Memory B cell (primary cell): ENCODE measurements around the gene FGF12.

Experiments
- ATAC-seq: fragments of 150-1000 bp; cut with Tn5 transposase; 2 replicates; pipeline ENCODE4 v1.10.0; 2021; ENCODE audit warnings: low read depth, mild to moderate bottlenecking, moderate library complexity
- DNase-seq, 2 donors: peaks; one replicate each; pipeline ENCODE4 v3.0.0; 2022; ENCODE audit warnings: low spot score in 2 of 2
- H3K27ac Mint-ChIP-seq: one replicate; pipeline ENCODE4 v1.8.0; 2022; ENCODE audit warnings: mild to moderate bottlenecking, moderate library complexity, mixed read lengths
- H3K27me3 Mint-ChIP-seq: one replicate; pipeline ENCODE4 v1.8.0; 2022; ENCODE audit warnings: mixed read lengths
- H3K36me3 Mint-ChIP-seq: one replicate; pipeline ENCODE4 v1.8.0; 2022; ENCODE audit warnings: mild to moderate bottlenecking, mixed read lengths
- H3K4me1 Mint-ChIP-seq: one replicate; pipeline ENCODE4 v1.8.0; 2022; ENCODE audit warnings: mixed read lengths
- H3K4me3 Mint-ChIP-seq: one replicate; pipeline ENCODE4 v1.8.0; 2022; ENCODE audit warnings: mild to moderate bottlenecking, moderate library complexity, mixed read lengths
- H3K9me3 Mint-ChIP-seq: one replicate; pipeline ENCODE4 v1.8.0; 2022; ENCODE audit warnings: mixed read lengths

The FGF12 gene

GRCh38 chr3:192129586-192129985 is 597.8 kb downstream of the FGF12 start:
- DNase-seq: no peak
- H3K27ac Mint-ChIP-seq: no peak overlapping the region
- peaks cover 3% of the 10 kb centered on the region for H3K9me3 Mint-ChIP-seq
- H3K36me3 Mint-ChIP-seq: no peaks in the 10 kb centered on the region
- H3K27me3 Mint-ChIP-seq: no peaks in the 10 kb centered on the region
- no peak for ATAC-seq
- no peak overlapping the region for H3K4me3 Mint-ChIP-seq
- no peaks in the 10 kb centered on the region for H3K4me1 Mint-ChIP-seq

DNA sequence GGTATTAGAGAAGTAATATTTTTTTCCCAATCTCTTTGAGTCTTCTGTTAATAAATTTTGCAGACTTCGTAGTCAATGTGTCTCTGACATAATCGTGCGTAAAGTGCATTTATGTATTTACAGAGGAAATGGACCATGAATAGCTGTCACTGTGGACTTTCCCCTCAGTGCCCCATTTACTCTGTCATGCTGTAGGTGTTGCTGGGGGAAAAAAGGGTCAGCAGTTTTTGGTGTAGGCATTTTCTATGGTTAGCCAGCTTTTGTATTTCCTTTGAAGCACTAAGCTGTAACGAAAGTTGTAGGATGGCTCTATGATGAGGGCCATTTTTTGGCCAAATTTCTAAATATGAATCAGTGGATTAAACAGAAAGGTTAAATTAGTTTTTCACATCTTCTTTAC is 598.4 kb downstream of the FGF12 start:
- Mint-ChIP-seq H3K4me3 (no peak overlapping the region), H3K4me1 (no peaks in the 10 kb centered on the region), H3K9me3 (peaks cover 3% of the 10 kb centered on the region), H3K36me3 (no peaks in the 10 kb centered on the region), H3K27ac (no peak overlapping the region), H3K27me3 (no peaks in the 10 kb centered on the region)
- DNase-seq (no peak), ATAC-seq (peak; percentile 73)

- ATAC-seq: no peak
- H3K27ac Mint-ChIP-seq: no peak overlapping the region
- H3K9me3 Mint-ChIP-seq: peaks cover 3% of the 10 kb centered on the region
- H3K36me3 Mint-ChIP-seq: no peaks in the 10 kb centered on the region
- peaks cover 1% of the 10 kb centered on the region for H3K4me1 Mint-ChIP-seq
- DNase-seq: no peak
- no peaks in the 10 kb centered on the region for H3K27me3 Mint-ChIP-seq
- H3K4me3 Mint-ChIP-seq: no peak overlapping the region
Observed at GRCh38 chr3:192128060-192128459, 599.3 kb downstream of the FGF12 start.

- no peaks in the 10 kb centered on the region for H3K27me3 Mint-ChIP-seq
- peak overlapping the region; percentile 70 for H3K27ac Mint-ChIP-seq
- no peaks in the 10 kb centered on the region for H3K9me3 Mint-ChIP-seq
- DNase-seq (peak in 1 of 2 donors; percentile 10), ATAC-seq (peak; percentile 78)
- H3K4me1 Mint-ChIP-seq: peaks cover 6% of the 10 kb centered on the region
- no peaks in the 10 kb centered on the region for H3K36me3 Mint-ChIP-seq
- H3K4me3 Mint-ChIP-seq: peak overlapping the region; percentile 84
Observed at GRCh38 chr3:192122832-192123594, 604.3 kb downstream of the FGF12 start.

- no peaks in the 10 kb centered on the region for H3K36me3 Mint-ChIP-seq
- H3K27ac Mint-ChIP-seq: no peak overlapping the region
- H3K27me3 Mint-ChIP-seq: no peaks in the 10 kb centered on the region
- no peak for ATAC-seq
- no peak overlapping the region for H3K4me3 Mint-ChIP-seq
- peaks cover 6% of the 10 kb centered on the region for H3K4me1 Mint-ChIP-seq
- H3K9me3 Mint-ChIP-seq: no peaks in the 10 kb centered on the region
- no peak for DNase-seq
Observed at GRCh38 chr3:192121923-192122322, 605.4 kb downstream of the FGF12 start.

DNA sequence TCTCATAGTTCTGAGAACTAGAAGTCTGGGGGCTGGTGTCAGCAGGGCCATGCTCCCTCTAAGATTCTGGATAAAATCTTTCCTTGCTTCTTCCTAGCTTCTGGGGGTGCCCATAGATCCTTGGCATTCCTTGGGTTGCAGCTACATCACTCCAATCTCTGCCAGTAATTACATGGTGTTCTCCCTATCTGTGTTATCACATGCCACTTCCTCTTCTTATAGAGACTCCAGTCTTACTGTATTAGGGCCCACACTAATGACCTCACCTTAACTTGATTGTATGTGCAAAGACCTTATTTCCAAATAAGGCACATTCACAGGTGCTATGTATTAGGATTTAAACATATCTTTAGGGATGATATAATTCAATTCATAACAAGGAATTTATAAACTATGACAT is 618.5 kb downstream of the FGF12 start:
- no peak for ATAC-seq
- Mint-ChIP-seq H3K4me1 (no peaks in the 10 kb centered on the region), H3K36me3 (no peaks in the 10 kb centered on the region), H3K9me3 (no peaks in the 10 kb centered on the region), H3K27ac (no peak overlapping the region), H3K27me3 (no peaks in the 10 kb centered on the region), H3K4me3 (no peak overlapping the region)
- DNase-seq: no peak

DNA sequence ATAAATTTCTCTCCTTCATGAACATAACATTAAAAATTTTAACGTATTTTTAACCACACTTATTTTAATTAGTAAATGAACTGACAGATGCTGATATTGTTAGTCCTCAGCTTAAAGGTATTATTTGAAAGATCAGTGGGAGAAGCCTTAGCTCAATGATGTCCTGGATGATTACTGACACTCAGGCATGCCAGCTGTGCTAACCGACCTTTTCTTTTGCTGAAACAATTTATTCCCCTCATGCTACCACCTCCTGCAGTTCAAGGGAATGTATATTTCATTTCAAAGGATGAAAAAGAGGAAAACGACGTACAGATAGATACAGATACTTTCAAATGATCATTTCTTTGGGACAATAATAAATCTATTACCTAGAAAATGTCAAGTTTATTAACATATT is 620.8 kb downstream of the FGF12 start:
- Mint-ChIP-seq H3K27me3 (no peaks in the 10 kb centered on the region), H3K9me3 (no peaks in the 10 kb centered on the region), H3K4me3 (no peak overlapping the region), H3K27ac (no peak overlapping the region), H3K36me3 (no peaks in the 10 kb centered on the region), H3K4me1 (no peaks in the 10 kb centered on the region)
- ATAC-seq (no peak), DNase-seq (no peak)

DNA sequence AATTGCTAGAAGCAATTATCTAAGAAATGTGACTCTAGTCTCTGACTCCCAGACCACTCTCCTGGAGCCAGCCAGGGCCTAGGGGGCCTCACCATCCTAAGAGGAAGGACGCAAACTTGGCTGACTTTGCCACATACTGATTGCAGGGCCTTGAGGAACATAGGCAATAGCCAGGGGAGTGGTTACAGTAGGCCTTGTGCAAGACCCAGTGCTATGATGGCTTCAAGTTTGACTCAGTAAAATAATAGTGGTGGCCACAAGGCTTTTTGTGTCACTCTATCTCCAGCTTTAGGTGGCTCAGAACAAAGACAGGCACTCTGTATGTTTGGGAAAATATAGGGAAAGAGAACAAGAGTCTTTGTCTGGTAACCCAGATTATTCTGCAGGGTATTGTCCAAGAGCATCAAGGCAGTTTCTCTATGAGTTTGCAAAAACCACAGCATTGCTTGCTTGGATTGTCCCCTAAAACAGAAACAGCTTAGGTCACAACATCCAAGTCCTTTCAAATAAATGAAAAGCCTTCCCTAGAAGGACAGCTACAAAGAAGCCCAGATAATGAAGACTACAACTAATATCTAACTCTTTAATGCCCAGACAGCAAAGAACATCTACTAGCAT is 634.8 kb downstream of the FGF12 start:
- no peak for ATAC-seq
- Mint-ChIP-seq H3K4me3 (no peak overlapping the region), H3K27me3 (no peaks in the 10 kb centered on the region), H3K9me3 (no peaks in the 10 kb centered on the region), H3K27ac (no peak overlapping the region), H3K4me1 (peaks cover 2% of the 10 kb centered on the region), H3K36me3 (no peaks in the 10 kb centered on the region)
- no peak for DNase-seq

DNA sequence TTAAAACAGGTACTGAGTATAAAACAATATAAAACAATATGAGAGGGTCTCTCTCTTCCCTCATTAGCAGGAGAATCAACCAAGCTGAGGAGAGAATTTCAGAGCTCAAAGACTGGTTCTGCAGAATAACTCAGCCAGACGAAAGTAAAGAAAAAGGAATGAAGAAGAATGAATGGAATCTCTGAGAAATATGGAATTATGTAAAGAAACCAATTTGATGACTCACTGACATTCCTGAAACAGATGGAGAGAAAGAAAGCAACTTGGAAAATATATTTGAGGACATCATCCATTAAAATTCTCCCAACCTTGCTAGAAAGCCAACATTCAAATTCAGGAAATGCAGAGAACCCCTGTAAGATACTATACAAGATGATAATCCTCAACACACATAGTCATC is 635.5 kb downstream of the FGF12 start:
- H3K9me3 Mint-ChIP-seq: no peaks in the 10 kb centered on the region
- H3K27ac Mint-ChIP-seq: no peak overlapping the region
- H3K36me3 Mint-ChIP-seq: no peaks in the 10 kb centered on the region
- H3K4me3 Mint-ChIP-seq: no peak overlapping the region
- no peak for ATAC-seq
- H3K4me1 Mint-ChIP-seq: peaks cover 2% of the 10 kb centered on the region
- H3K27me3 Mint-ChIP-seq: no peaks in the 10 kb centered on the region
- DNase-seq: no peak

DNA sequence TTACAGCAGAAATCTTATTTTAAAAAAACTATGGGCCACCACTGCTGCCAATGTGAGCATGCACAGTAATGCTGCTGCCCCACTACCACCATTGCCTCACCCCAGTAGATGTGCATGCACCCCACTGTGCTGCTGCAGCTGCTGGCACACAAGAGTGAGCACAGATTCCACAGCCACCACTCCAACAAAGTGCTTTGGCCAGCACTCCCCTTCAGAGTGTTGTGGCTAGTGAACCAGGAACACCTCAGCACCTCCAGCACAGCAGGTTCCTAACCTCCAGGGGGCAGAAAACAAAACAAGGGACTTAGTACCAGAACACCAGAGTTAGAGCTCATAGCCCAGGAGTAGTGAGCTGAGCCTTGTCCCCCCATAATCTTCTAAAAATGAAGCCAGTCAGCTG is 636.8 kb downstream of the FGF12 start:
- no peak for DNase-seq
- Mint-ChIP-seq H3K27ac (no peak overlapping the region), H3K4me1 (peaks cover 2% of the 10 kb centered on the region), H3K27me3 (no peaks in the 10 kb centered on the region), H3K36me3 (no peaks in the 10 kb centered on the region), H3K4me3 (no peak overlapping the region), H3K9me3 (no peaks in the 10 kb centered on the region)
- ATAC-seq: no peak
